CD14-positive monocyte (primary cell): ENCODE measurements around the gene FOXP4. TPM values are rescaled to one million over a fixed set of nuclear protein-coding genes. Genes with fewer than 3 reads are reported as not detected.

Source experiments
- DNase-seq, 3 donors: peaks; one replicate each; pipeline ENCODE4 v3.0.0-alpha.2; 2011 to 2022
- H2AFZ ChIP-seq: 2 replicates; pipeline ENCODE4 v1.6.0; 2012; ENCODE audit warnings: mild to moderate bottlenecking, low read depth, low read length, inconsistent platforms; ENCODE audit not compliant: insufficient read depth, poor library complexity, severe bottlenecking
- H3K27ac ChIP-seq, 2 donors: 1 replicate in 1 of 2; 2 replicates in 1 of 2; pipeline ENCODE4 v1.5.1; 2012 to 2013; ENCODE audit warnings: low read length in 2 of 2, control low read depth in 1 of 2, inconsistent platforms in 1 of 2, low read depth in 1 of 2, mild to moderate bottlenecking in 1 of 2
- H3K27me3 ChIP-seq, 2 donors: one replicate each; pipeline versions ENCODE4 v1.6.0 to v1.6.1; 2011 to 2013; ENCODE audit warnings: low read length in 2 of 2; ENCODE audit not compliant: control insufficient read depth in 2 of 2, insufficient read depth in 2 of 2
- H3K36me3 ChIP-seq, 2 donors: replicated peaks in 1 of 2; 1 replicate in 1 of 2; 2 replicates in 1 of 2; pipeline versions ENCODE4 v1.5.1 to v1.6.1; 2012 to 2013; ENCODE audit warnings: low read length in 2 of 2, control low read depth in 1 of 2, inconsistent platforms in 1 of 2, mild to moderate bottlenecking in 1 of 2; ENCODE audit not compliant: insufficient read depth in 2 of 2, control insufficient read depth in 1 of 2
- H3K4me1 ChIP-seq, 2 donors: 1 replicate in 1 of 2; 2 replicates in 1 of 2; pipeline versions ENCODE4 v1.5.1 to v1.6.1; 2012 to 2013; ENCODE audit warnings: low read length in 2 of 2, control low read depth in 1 of 2, inconsistent platforms in 1 of 2, mild to moderate bottlenecking in 1 of 2, moderate library complexity in 1 of 2; ENCODE audit not compliant: insufficient read depth in 2 of 2, control insufficient read depth in 1 of 2
- H3K4me2 ChIP-seq: replicated peaks from 2 replicates; pipeline ENCODE3; 2012; ENCODE audit warnings: low read length, moderate library complexity, mild to moderate bottlenecking; ENCODE audit not compliant: poor library complexity, severe bottlenecking; ENCODE audit errors: extremely low read depth
- H3K4me3 ChIP-seq, 3 experiments: fragments of 200-600 bp in 1 of 3; sonication (generic) in 1 of 3; replicated peaks in 1 of 3; 1 replicate in 2 of 3; 2 replicates in 1 of 3; pipeline ENCODE4 v1.5.1; 2011 to 2013; ENCODE audit warnings: low read length in 3 of 3, mild to moderate bottlenecking in 3 of 3, control low read depth in 2 of 3, low read depth in 2 of 3, inconsistent platforms in 1 of 3, moderate library complexity in 1 of 3
- H3K79me2 ChIP-seq: 2 replicates; pipeline ENCODE4 v1.6.0; 2012; ENCODE audit warnings: mild to moderate bottlenecking, control low read depth, inconsistent platforms, low read length, moderate library complexity; ENCODE audit not compliant: insufficient read depth
- H3K9ac ChIP-seq: 2 replicates; pipeline ENCODE4 v1.6.0; 2017; ENCODE audit warnings: low read length, mild to moderate bottlenecking; ENCODE audit not compliant: insufficient read depth, poor library complexity, severe bottlenecking
- H3K9me3 ChIP-seq, 2 donors: replicated peaks in 1 of 2; 1 replicate in 1 of 2; 2 replicates in 1 of 2; pipeline versions ENCODE4 v1.5.1 to v1.6.1; 2012 to 2013; ENCODE audit warnings: low read length in 2 of 2, control low read depth in 1 of 2; ENCODE audit not compliant: control insufficient read depth in 1 of 2, insufficient read depth in 1 of 2
- H4K20me1 ChIP-seq: 2 replicates; pipeline ENCODE4 v1.6.0; 2012; ENCODE audit warnings: mild to moderate bottlenecking, low read length, control low read depth, moderate library complexity; ENCODE audit not compliant: insufficient read depth
- H3K27ac Mint-ChIP-seq, 7 donors: one replicate each; pipeline ENCODE4 v1.8.0; 2020; ENCODE audit warnings: mild to moderate bottlenecking in 7 of 7, mixed read lengths in 7 of 7, moderate library complexity in 6 of 7, inconsistent platforms in 2 of 7
- H3K27me3 Mint-ChIP-seq, 3 donors: one replicate each; pipeline ENCODE4 v1.8.0; 2021 to 2022; ENCODE audit warnings: low read depth in 3 of 3, mild to moderate bottlenecking in 3 of 3, mixed read lengths in 3 of 3, moderate library complexity in 3 of 3, inconsistent platforms in 1 of 3
- H3K36me3 Mint-ChIP-seq, 2 donors: one replicate each; pipeline ENCODE4 v1.8.0; 2020; ENCODE audit warnings: mixed read lengths in 2 of 2, inconsistent platforms in 1 of 2, mild to moderate bottlenecking in 1 of 2
- H3K4me1 Mint-ChIP-seq: one replicate; pipeline ENCODE4 v1.8.0; 2020; ENCODE audit warnings: mild to moderate bottlenecking, mixed read lengths
- H3K4me3 Mint-ChIP-seq, 2 donors: one replicate each; pipeline ENCODE4 v1.8.0; 2020; ENCODE audit warnings: mild to moderate bottlenecking in 2 of 2, mixed read lengths in 2 of 2, moderate library complexity in 1 of 2
- H3K9me3 Mint-ChIP-seq, 7 donors: one replicate each; pipeline ENCODE4 v1.8.0; 2020 to 2022; ENCODE audit warnings: mixed read lengths in 7 of 7, mild to moderate bottlenecking in 6 of 7, moderate library complexity in 6 of 7, inconsistent platforms in 2 of 7
- WGBS: methylation state at CpG from one replicate; pipeline ENCODE4 v1.1.5; 2013; ENCODE audit warnings: missing lambda C conversion rate; ENCODE audit not compliant: insufficient coverage; 5-methylcytosine and 5-hydroxymethylcytosine counted together
- intact Hi-C, 2 donors: fragments of 100-400 bp; cut with micrococcal nuclease; formaldehyde crosslinking; loops; one replicate each; pipeline versions ENCODE4 v1.15.0 to v1.15.1; 2023
- polyA plus RNA-seq, 3 donors: library from polyadenylated mRNA; depleted of rRNA in 1 of 3; unstranded in 2 of 3; stranded (reverse) in 1 of 3; fragments of 300-500 nt in 2 of 3; fragments of >200 nt in 1 of 3; fragmentation: Illumina TruSeq in 2 of 3; gene quantifications; 1 replicate in 2 of 3; 2 replicates in 1 of 3; pipeline ENCODE4 v1.2.3, GENCODE V29; 2012 to 2021
- TF ChIP-seq, protein P1 (sequence below): fragments of 200-600 bp; IDR thresholded peaks from one replicate; pipeline ENCODE4 v1.8.0; 2022; ENCODE audit warnings: antibody characterized with exemption, mild to moderate bottlenecking

Gene FOXP4
- polyA plus RNA-seq, 3 donors, result 0.62 to 7.6 (median 0.65) TPM

DNA sequence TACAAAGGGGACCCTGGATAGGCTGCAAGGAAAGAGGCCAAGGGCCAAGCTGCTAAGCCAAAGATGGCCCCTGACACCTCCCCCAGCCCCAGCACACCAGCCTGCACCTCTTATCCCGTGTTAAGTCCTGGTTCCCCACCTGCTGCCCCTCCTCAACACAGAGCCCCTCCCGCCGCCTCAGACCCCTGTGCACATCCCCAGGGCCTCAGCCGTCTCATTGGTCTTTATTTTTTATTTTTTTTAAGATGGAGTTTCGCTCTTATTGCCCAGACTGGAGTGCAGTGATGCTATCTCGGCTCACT lies 55.0 kb downstream of the FOXP4 start:
- no peaks in the 10 kb centered on the region for H3K9me3 Mint-ChIP-seq
- no peak overlapping the region for H3K27ac Mint-ChIP-seq
- DNase-seq, result no peak
- no peak overlapping the region for H2AFZ ChIP-seq
- intact Hi-C loops, result loop anchor here (5.0 to 10.0 kb wide), 3 partner anchors 81 to 174 kb away; partner anchors contain the start of gene FRS3 (in 1 of the 2)
- H3K36me3 ChIP-seq, result peaks cover 7 to 11% of the 10 kb centered on the region in 2 donors
- H3K9ac ChIP-seq, result no peak overlapping the region
- no peaks in the 10 kb centered on the region for H3K27me3 ChIP-seq
- no peaks in the 10 kb centered on the region for H3K9me3 ChIP-seq
- peaks cover 2 to 7% (median 6%) of the 10 kb centered on the region in 3 donors for H3K27me3 Mint-ChIP-seq
- WGBS, result no CpG with 5 or more reads among the region's 6 CpGs
- peaks cover 13 to 34% of the 10 kb centered on the region in 2 donors for H3K36me3 Mint-ChIP-seq
- TF ChIP-seq, protein P1, sequence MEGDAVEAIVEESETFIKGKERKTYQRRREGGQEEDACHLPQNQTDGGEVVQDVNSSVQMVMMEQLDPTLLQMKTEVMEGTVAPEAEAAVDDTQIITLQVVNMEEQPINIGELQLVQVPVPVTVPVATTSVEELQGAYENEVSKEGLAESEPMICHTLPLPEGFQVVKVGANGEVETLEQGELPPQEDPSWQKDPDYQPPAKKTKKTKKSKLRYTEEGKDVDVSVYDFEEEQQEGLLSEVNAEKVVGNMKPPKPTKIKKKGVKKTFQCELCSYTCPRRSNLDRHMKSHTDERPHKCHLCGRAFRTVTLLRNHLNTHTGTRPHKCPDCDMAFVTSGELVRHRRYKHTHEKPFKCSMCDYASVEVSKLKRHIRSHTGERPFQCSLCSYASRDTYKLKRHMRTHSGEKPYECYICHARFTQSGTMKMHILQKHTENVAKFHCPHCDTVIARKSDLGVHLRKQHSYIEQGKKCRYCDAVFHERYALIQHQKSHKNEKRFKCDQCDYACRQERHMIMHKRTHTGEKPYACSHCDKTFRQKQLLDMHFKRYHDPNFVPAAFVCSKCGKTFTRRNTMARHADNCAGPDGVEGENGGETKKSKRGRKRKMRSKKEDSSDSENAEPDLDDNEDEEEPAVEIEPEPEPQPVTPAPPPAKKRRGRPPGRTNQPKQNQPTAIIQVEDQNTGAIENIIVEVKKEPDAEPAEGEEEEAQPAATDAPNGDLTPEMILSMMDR, result no peak
- no peak overlapping the region for H3K4me3 Mint-ChIP-seq
- no peak overlapping the region for H3K4me2 ChIP-seq
- peaks cover 0 to 6% of the 10 kb centered on the region in 2 donors for H3K4me1 ChIP-seq
- no peak overlapping the region for H3K4me3 ChIP-seq
- no peak overlapping the region for H3K27ac ChIP-seq
- no peaks in the 10 kb centered on the region for H4K20me1 ChIP-seq
- no peaks in the 10 kb centered on the region for H3K79me2 ChIP-seq
- H3K4me1 Mint-ChIP-seq, result peaks cover 13% of the 10 kb centered on the region

GRCh38 chr6:41602422-41602743 lies 56.2 kb downstream of the FOXP4 start:
- Mint-ChIP-seq H3K27me3 (peaks cover 1 to 8% (median 6%) of the 10 kb centered on the region in 3 donors), H3K9me3 (no peaks in the 10 kb centered on the region), H3K27ac (no peak overlapping the region), H3K4me3 (no peak overlapping the region), H3K4me1 (peaks cover 13% of the 10 kb centered on the region), H3K36me3 (peaks cover 5 to 22% of the 10 kb centered on the region in 2 donors)
- H3K4me2 ChIP-seq, result no peak overlapping the region
- H3K4me1 ChIP-seq, result peaks cover 0 to 6% of the 10 kb centered on the region in 2 donors
- intact Hi-C loops, result loop anchor here (5.0 to 10.0 kb wide), 3 partner anchors 80 to 172 kb away; partner anchors contain the start of gene FRS3 (in 1 of the 2)
- H3K27ac ChIP-seq, result no peak overlapping the region
- H4K20me1 ChIP-seq, result no peaks in the 10 kb centered on the region
- no peak overlapping the region for H3K9ac ChIP-seq
- H3K9me3 ChIP-seq, result no peaks in the 10 kb centered on the region
- no peak overlapping the region for H2AFZ ChIP-seq
- H3K4me3 ChIP-seq, result no peak overlapping the region
- TF ChIP-seq, protein P1, result no peak
- DNase-seq, result no peak
- H3K36me3 ChIP-seq, result peaks cover 0 to 3% of the 10 kb centered on the region in 2 donors
- no peaks in the 10 kb centered on the region for H3K27me3 ChIP-seq
- H3K79me2 ChIP-seq, result no peaks in the 10 kb centered on the region
- WGBS, result 67% methylated on average over 1 of the region's 4 CpGs
